ENCODE data around the gene MED20.
"Not testable (repeated sequence)": the region's sequence is repeated elsewhere in the genome, so short reads cannot be mapped to it uniquely, and the experiment has no call there.

MED20 gene

GRCh38 chr6:41957117-41957516 lies 36.2 kb upstream of the MED20 start:
- no peak for TF ChIP-seq CTCF (IDR thresholded peaks at IDR 0.05; ENCODE audit: insufficient read depth, low read length, missing control alignments)
- POLR2A ChIA-PET, result no interaction called here
- CTCF ChIA-PET, result interaction anchor here (1.0 kb wide), 1 partner anchor 36 kb away, joined by 5 read pairs; the partner anchor contains the start of gene MED20
- H3K4me3 ChIP-seq (ENCODE audit: low read depth, low read length), result no peak overlapping the region
- DNase-seq (ENCODE audit: low read depth, low spot score), result no peak

GRCh38 chr6:41955412-41955811 lies 34.5 kb upstream of the MED20 start:
- ChIA-PET POLR2A (no interaction called here), CTCF (interaction anchor here (1.1 kb wide), 1 partner anchor 8 kb away, joined by 3 read pairs; no protein-coding TSS in a partner anchor)
- TF ChIP-seq CTCF (IDR thresholded peaks at IDR 0.05; ENCODE audit: insufficient read depth, low read length, missing control alignments), result no peak
- DNase-seq (ENCODE audit: low read depth, low spot score), result no peak
- no peak overlapping the region for H3K4me3 ChIP-seq (ENCODE audit: low read depth, low read length)

GRCh38 chr6:41954668-41955067 lies 33.7 kb upstream of the MED20 start:
- ChIA-PET POLR2A (no interaction called here), CTCF (interaction anchor here (1.1 kb wide), 1 partner anchor 9 kb away, joined by 3 read pairs; no protein-coding TSS in a partner anchor)
- TF ChIP-seq CTCF (IDR thresholded peaks at IDR 0.05; ENCODE audit: insufficient read depth, low read length, missing control alignments), result no peak
- no peak overlapping the region for H3K4me3 ChIP-seq (ENCODE audit: low read depth, low read length)
- DNase-seq (ENCODE audit: low read depth, low spot score), result no peak

- no peak for TF ChIP-seq CTCF (IDR thresholded peaks at IDR 0.05; ENCODE audit: insufficient read depth, low read length, missing control alignments)
- no peak for DNase-seq (ENCODE audit: low read depth, low spot score)
- H3K4me3 ChIP-seq (ENCODE audit: low read depth, low read length), result no peak overlapping the region
- ChIA-PET CTCF (interaction anchor here (0.6 kb wide), 1 partner anchor 182 kb away, joined by 3 read pairs; no protein-coding TSS in a partner anchor), POLR2A (no interaction called here)
These were observed 26.8 kb upstream of the MED20 start for GRCh38 chr6:41947581-41948220.

GRCh38 chr6:41943456-41943855 lies 22.5 kb upstream of the MED20 start:
- ChIA-PET POLR2A (no interaction called here), CTCF (interaction anchor here (0.6 to 15.2 kb wide), 9 partner anchors 8 to 168 kb away, joined by 3 to 341 read pairs (median 4); partner anchors contain the start of genes BYSL, MED20 and TOMM6)
- no peak overlapping the region for H3K4me3 ChIP-seq (ENCODE audit: low read depth, low read length)
- no peak for DNase-seq (ENCODE audit: low read depth, low spot score)
- TF ChIP-seq CTCF (IDR thresholded peaks at IDR 0.05; ENCODE audit: insufficient read depth, low read length, missing control alignments), result no peak

- POLR2A ChIA-PET, result interaction anchor here (1.1 kb wide), 1 partner anchor 155 kb away, joined by 5 read pairs; the partner anchor contains the start of gene TOMM6
- not testable (repeated sequence) for H3K4me3 ChIP-seq (ENCODE audit: low read depth, low read length)
- CTCF ChIA-PET, result interaction anchor here (1.7 to 15.2 kb wide), 5 partner anchors 17 to 157 kb away, joined by 6 to 341 read pairs (median 94); partner anchors contain the start of genes BYSL, MED20 and TOMM6
These were observed 21.9 kb upstream of the MED20 start for GRCh38 chr6:41942882-41943281.

More at GRCh38 chr6:41942882-41943281, 21.9 kb upstream of the MED20 start:
- not testable (repeated sequence) for DNase-seq (ENCODE audit: low read depth, low spot score)

Data from AG04449 (cell line).